MM.1S (cell line): ENCODE measurements around the gene EHBP1.

Experiments
- EZH2 ChIP-seq: fragments of 300-600 bp; sonication (generic); optimal IDR thresholded peaks from 2 replicates; pipeline ENCODE3; 2017; ENCODE audit warnings: low read depth, mild to moderate bottlenecking, antibody characterized with exemption, low read length, mixed read lengths
- EZH2phosphoT487 ChIP-seq: fragments of 300-600 bp; sonication (generic); IDR thresholded peaks from 2 replicates; pipeline ENCODE4 v1.6.1; 2018; ENCODE audit warnings: antibody characterized with exemption, low read length
- TF ChIP-seq, protein P1 (sequence below): fragments of 300-600 bp; sonication (generic); IDR thresholded peaks from 2 replicates; pipeline ENCODE4 v1.5.1; 2016; ENCODE audit warnings: antibody characterized with exemption, low read length, mixed read lengths

DNA sequence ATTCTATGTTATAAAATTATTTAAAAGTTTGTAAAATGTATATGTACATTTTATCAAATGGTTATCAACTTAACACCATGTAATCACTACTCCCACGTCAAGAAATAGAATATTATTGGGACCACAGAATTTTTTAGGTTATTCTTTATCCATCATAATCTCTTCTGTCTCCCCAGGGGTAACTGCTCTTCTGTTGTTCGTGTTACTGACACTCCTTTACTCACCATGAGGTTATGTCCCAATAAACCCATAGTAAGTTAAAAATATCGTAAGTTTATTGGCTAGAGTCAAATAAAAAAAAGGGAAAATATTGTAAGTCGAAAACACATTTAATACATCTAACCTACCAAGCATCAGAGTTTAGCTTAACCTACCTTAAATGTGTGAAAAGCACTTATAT lies 359.1 kb downstream of the EHBP1 start:
- TF ChIP-seq, protein P1, sequence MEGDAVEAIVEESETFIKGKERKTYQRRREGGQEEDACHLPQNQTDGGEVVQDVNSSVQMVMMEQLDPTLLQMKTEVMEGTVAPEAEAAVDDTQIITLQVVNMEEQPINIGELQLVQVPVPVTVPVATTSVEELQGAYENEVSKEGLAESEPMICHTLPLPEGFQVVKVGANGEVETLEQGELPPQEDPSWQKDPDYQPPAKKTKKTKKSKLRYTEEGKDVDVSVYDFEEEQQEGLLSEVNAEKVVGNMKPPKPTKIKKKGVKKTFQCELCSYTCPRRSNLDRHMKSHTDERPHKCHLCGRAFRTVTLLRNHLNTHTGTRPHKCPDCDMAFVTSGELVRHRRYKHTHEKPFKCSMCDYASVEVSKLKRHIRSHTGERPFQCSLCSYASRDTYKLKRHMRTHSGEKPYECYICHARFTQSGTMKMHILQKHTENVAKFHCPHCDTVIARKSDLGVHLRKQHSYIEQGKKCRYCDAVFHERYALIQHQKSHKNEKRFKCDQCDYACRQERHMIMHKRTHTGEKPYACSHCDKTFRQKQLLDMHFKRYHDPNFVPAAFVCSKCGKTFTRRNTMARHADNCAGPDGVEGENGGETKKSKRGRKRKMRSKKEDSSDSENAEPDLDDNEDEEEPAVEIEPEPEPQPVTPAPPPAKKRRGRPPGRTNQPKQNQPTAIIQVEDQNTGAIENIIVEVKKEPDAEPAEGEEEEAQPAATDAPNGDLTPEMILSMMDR: no peak
- TF ChIP-seq EZH2: no peak
- no peak for TF ChIP-seq EZH2phosphoT487
